Subcutaneous preadipocyte (primary cell): Measurements from ENCODE around the gene B3GAT2. TPM values are rescaled to one million over a fixed set of nuclear protein-coding genes. Genes with fewer than 3 reads are reported as not detected.

Experiments
- total RNA-seq: library from RNA; depleted of rRNA; stranded (reverse); fragments of >200 nt; gene quantifications from 2 replicates; pipeline ENCODE4 v1.2.3, GENCODE V29; 2012

Gene B3GAT2
- under 0.01 TPM in 1 of 2 replicates, not detected in the other for total RNA-seq

GRCh38 chr6:70956451-70957283, at the start of gene B3GAT2:
Gene B3GAT2 (minus strand): TSS chr6:70957060. CDS start chr6:70956429, 631 bp downstream.

